IgD-negative memory B cell (primary cell): ENCODE measurements around the gene CYBB. TPM values are rescaled to one million over a fixed set of nuclear protein-coding genes. Genes with fewer than 3 reads are reported as not detected.
A peak's percentile ranks its signal among the peaks of the same experiment; 100 is the strongest.
"Not testable (repeated sequence)": the region's sequence is repeated elsewhere in the genome, so short reads cannot be mapped to it uniquely, and the experiment has no call there.

Experiments
- H3K27ac Mint-ChIP-seq, 3 donors: one replicate each; pipeline ENCODE4 v1.8.0; 2020 to 2022; ENCODE audit warnings: mild to moderate bottlenecking in 3 of 3, mixed read lengths in 3 of 3, moderate library complexity in 1 of 3
- H3K27me3 Mint-ChIP-seq: one replicate; pipeline ENCODE4 v1.8.0; 2021; ENCODE audit warnings: mixed read lengths
- H3K36me3 Mint-ChIP-seq: one replicate; pipeline ENCODE4 v1.8.0; 2020; ENCODE audit warnings: mild to moderate bottlenecking, mixed read lengths
- H3K4me1 Mint-ChIP-seq, 3 donors: one replicate each; pipeline ENCODE4 v1.8.0; 2020 to 2022; ENCODE audit warnings: mixed read lengths in 3 of 3, mild to moderate bottlenecking in 1 of 3
- H3K4me3 Mint-ChIP-seq, 4 donors: one replicate each; pipeline ENCODE4 v1.8.0; 2020 to 2022; ENCODE audit warnings: mild to moderate bottlenecking in 4 of 4, mixed read lengths in 4 of 4, moderate library complexity in 3 of 4
- H3K9me3 Mint-ChIP-seq, 3 donors: one replicate each; pipeline ENCODE4 v1.8.0; 2020 to 2021; ENCODE audit warnings: mixed read lengths in 3 of 3, mild to moderate bottlenecking in 1 of 3
- polyA plus RNA-seq: library from polyadenylated mRNA; unstranded; fragments of 300-500 nt; fragmentation: Illumina TruSeq; gene quantifications from one replicate; pipeline ENCODE4 v1.2.3, GENCODE V29; 2021

CYBB gene
- polyA plus RNA-seq, 1 donor from 2014 or later = 122 TPM

DNA sequence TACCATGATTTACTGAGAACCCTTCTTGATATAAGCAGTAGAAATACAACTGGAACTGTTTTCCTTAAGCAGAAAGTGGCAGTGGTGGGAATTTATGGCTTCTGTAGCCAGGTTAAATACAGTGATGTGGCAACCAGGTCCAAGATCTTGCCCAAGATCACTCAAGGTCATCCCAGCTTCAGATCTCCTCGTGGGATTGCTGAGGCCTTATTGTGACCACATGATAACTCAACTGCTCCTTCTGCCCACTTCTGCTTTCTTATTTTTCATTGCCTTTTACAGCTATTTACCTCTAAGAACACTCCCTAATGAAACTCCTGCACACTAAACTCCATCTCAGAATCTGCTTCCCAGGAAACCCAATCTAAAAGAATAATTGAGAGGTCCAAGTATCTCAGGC is 12.4 kb upstream of the CYBB start:
- Mint-ChIP-seq H3K4me1 (peaks cover 26 to 43% (median 36%) of the 10 kb centered on the region in 3 donors), H3K36me3 (peaks cover 2% of the 10 kb centered on the region), H3K4me3 (peak overlapping the region in 1 of 4 donors; percentile 69), H3K27me3 (no peaks in the 10 kb centered on the region), H3K27ac (no peak overlapping the region), H3K9me3 (peaks cover 0 to 2% (median 2%) of the 10 kb centered on the region in 3 donors)

DNA sequence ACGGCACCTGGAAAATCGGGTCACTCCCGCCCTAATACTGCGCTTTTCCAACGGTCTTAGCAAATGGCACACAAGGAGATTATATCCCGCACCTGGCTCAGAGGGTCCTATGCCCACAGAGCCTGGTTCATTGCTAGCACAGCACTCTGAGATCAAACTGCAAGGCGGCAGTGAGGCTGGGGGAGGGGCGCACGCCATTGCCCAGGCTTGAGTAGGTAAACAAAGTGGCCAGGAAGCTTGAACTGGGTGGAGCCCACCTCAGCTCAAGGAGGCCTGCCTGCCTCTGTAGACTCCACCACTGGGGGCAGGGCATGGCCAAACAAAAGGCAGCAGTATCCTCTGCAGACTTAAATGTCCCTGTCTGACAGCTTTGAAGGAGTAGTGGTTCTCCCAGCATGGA is 11.0 kb upstream of the CYBB start:
- H3K9me3 Mint-ChIP-seq, H3K36me3 Mint-ChIP-seq, H3K27me3 Mint-ChIP-seq, H3K27ac Mint-ChIP-seq, H3K4me3 Mint-ChIP-seq: not testable (repeated sequence)
- H3K4me1 Mint-ChIP-seq = peaks cover 17 to 32% (median 28%) of the 10 kb centered on the region in 3 donors

- H3K4me1 Mint-ChIP-seq = peaks cover 27 to 34% (median 29%) of the 10 kb centered on the region in 3 donors
- H3K4me3 Mint-ChIP-seq = peak overlapping the region in 3 of 4 donors; percentile 75 to 87 (median 79)
- peaks cover 5% of the 10 kb centered on the region for H3K36me3 Mint-ChIP-seq
- H3K9me3 Mint-ChIP-seq = no peaks in the 10 kb centered on the region
- H3K27me3 Mint-ChIP-seq = peaks cover 2% of the 10 kb centered on the region
- peak overlapping the region; percentile 87 to 96 (median 95) for H3K27ac Mint-ChIP-seq
Measured at GRCh38 chrX:37776283-37776986, 3.4 kb upstream of the CYBB start.

- Mint-ChIP-seq H3K27me3 (peaks cover 2% of the 10 kb centered on the region), H3K4me3 (peak overlapping the region in 3 of 4 donors; percentile 75 to 87 (median 79)), H3K27ac (peak overlapping the region; percentile 87 to 96 (median 95)), H3K36me3 (peaks cover 5% of the 10 kb centered on the region), H3K4me1 (peaks cover 24 to 34% (median 29%) of the 10 kb centered on the region in 3 donors), H3K9me3 (no peaks in the 10 kb centered on the region)
Measured at GRCh38 chrX:37776987-37777325, 2.9 kb upstream of the CYBB start.

DNA sequence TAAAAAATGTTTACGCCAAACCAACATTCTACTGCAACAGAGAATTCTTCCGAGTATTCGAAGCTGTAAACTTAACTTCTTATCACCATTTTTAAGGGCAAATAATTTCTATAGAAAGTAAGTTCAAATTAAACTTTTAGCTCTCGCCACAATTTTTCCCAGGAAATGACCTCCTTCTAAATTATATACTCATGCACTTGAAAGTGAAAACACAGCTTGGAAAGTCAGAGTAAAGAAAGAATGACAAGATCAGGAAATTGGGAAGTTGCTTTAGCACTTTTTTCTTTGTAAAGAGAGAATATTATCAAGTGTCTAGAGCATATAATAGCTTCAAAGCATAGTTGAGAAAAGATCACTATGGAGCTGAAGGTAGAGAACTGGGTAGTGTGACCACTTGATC is 1.2 kb downstream of the CYBB start:
- peak overlapping the region; percentile 4 to 46 (median 17) for H3K27ac Mint-ChIP-seq
- peak overlapping the region; percentile 86 to 94 (median 94) for H3K4me3 Mint-ChIP-seq
- H3K27me3 Mint-ChIP-seq = peaks cover 2% of the 10 kb centered on the region
- peaks cover 29 to 46% (median 31%) of the 10 kb centered on the region in 3 donors for H3K4me1 Mint-ChIP-seq
- no peaks in the 10 kb centered on the region for H3K9me3 Mint-ChIP-seq
- H3K36me3 Mint-ChIP-seq = peaks cover 11% of the 10 kb centered on the region

- Mint-ChIP-seq H3K9me3 (no peaks in the 10 kb centered on the region), H3K4me1 (peaks cover 29 to 46% (median 29%) of the 10 kb centered on the region in 3 donors), H3K36me3 (peaks cover 11% of the 10 kb centered on the region), H3K27me3 (no peaks in the 10 kb centered on the region), H3K27ac (peak overlapping the region in 2 of 3 donors; percentile 4 to 85), H3K4me3 (peak overlapping the region; percentile 86 to 94 (median 94))
Measured at GRCh38 chrX:37781814-37782213, 2.0 kb downstream of the CYBB start.

DNA sequence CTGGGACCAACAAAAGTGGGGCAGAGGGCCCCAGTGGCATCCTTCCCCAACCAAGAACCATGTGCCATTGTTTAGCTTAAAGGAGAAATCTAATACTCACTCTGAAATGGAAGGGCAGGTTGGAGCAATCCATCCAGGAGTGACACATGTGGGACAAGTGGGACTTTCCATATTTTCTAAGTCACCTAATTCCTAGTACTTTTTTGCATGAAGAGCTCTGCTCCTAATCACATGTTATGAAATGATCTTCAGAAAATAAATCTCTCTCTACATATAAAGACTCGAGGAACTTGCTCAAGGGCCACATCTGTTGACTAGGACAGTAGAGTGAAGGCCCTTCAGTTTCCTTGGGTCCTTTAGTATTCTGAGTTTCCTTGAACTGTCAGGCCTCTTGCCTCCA is 2.5 kb downstream of the CYBB start:
- Mint-ChIP-seq H3K4me3 (peak overlapping the region; percentile 86 to 94 (median 94)), H3K27ac (peak overlapping the region in 1 of 3 donors; percentile 4), H3K4me1 (peaks cover 29 to 44% (median 29%) of the 10 kb centered on the region in 3 donors), H3K27me3 (no peaks in the 10 kb centered on the region), H3K36me3 (peaks cover 11% of the 10 kb centered on the region), H3K9me3 (no peaks in the 10 kb centered on the region)

GRCh38 chrX:37783305-37783704 is 3.4 kb downstream of the CYBB start:
- H3K27ac Mint-ChIP-seq = peak overlapping the region in 2 of 3 donors; percentile 39 to 50
- H3K9me3 Mint-ChIP-seq = no peaks in the 10 kb centered on the region
- no peaks in the 10 kb centered on the region for H3K27me3 Mint-ChIP-seq
- peaks cover 12% of the 10 kb centered on the region for H3K36me3 Mint-ChIP-seq
- H3K4me3 Mint-ChIP-seq = peak overlapping the region; percentile 54 to 88 (median 62)
- peaks cover 32 to 46% (median 35%) of the 10 kb centered on the region in 3 donors for H3K4me1 Mint-ChIP-seq

DNA sequence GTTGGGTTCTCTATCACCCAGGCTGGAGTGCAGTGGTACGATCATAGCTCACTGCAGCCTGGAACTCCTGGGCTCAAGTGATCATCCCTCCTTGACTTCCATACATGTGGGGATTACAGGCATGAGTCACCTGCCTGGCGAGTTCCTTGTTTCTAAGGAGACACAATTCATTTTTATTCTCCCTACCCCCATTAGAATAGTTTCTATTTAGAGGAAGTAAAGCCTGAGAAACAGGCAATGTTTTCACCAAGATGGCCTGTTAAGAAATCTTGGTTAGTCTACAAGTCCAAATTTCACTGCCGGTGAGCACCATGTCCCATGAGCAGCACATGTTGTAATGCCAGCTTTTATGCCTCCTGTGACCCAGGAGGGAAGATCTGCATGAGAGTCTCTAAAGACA is 5.7 kb downstream of the CYBB start:
- Mint-ChIP-seq H3K36me3 (peaks cover 17% of the 10 kb centered on the region), H3K4me3 (peak overlapping the region; percentile 31 to 93 (median 78)), H3K4me1 (peaks cover 37 to 48% (median 46%) of the 10 kb centered on the region in 3 donors), H3K27me3 (no peaks in the 10 kb centered on the region), H3K9me3 (no peaks in the 10 kb centered on the region), H3K27ac (peak overlapping the region; percentile 45 to 90 (median 86))

- H3K27ac Mint-ChIP-seq = peak overlapping the region; percentile 86 to 97 (median 92)
- peak overlapping the region; percentile 67 to 93 (median 78) for H3K4me3 Mint-ChIP-seq
- peaks cover 15% of the 10 kb centered on the region for H3K36me3 Mint-ChIP-seq
- H3K4me1 Mint-ChIP-seq = peaks cover 41 to 52% (median 46%) of the 10 kb centered on the region in 3 donors
- no peaks in the 10 kb centered on the region for H3K27me3 Mint-ChIP-seq
- no peaks in the 10 kb centered on the region for H3K9me3 Mint-ChIP-seq
Measured at GRCh38 chrX:37786624-37787422, 7.0 kb downstream of the CYBB start.

DNA sequence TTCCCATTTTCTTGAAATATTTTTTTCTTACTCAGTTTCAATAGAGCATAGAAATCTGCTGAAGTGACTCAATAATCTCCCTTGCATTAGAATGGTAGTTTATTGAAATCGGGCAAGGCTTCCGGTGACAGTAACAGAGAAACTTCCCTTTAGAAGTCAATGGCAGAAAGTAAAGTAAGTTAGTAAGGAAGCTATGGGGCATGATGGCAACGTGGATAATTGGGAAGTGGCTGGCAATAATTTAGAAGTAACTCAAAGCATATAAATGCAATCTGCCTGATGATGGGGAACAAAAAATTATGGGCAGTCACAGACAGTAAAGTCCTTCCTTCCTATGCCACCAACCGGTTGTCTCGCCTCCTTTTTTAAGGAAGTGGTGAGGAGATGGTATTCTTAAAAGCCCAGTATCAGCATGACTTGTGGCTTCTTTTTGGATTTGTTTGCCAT is 7.6 kb downstream of the CYBB start:
- Mint-ChIP-seq H3K27ac (peak overlapping the region; percentile 86 to 97 (median 92)), H3K4me1 (peaks cover 41 to 53% (median 46%) of the 10 kb centered on the region in 3 donors)

GRCh38 chrX:37796310-37796709 is 16.5 kb downstream of the CYBB start:
- peak overlapping the region in 2 of 3 donors; percentile 9 to 74 for H3K27ac Mint-ChIP-seq
- peak overlapping the region; percentile 15 to 89 (median 64) for H3K4me3 Mint-ChIP-seq
- no peaks in the 10 kb centered on the region for H3K9me3 Mint-ChIP-seq

More for the DNA sequence above, 7.6 kb downstream of the CYBB start:
- Mint-ChIP-seq H3K36me3 (peaks cover 12% of the 10 kb centered on the region), H3K27me3 (no peaks in the 10 kb centered on the region), H3K4me3 (peak overlapping the region; percentile 67 to 93 (median 78)), H3K9me3 (no peaks in the 10 kb centered on the region)

GRCh38 chrX:37796805-37797204 is 16.9 kb downstream of the CYBB start:
- no peaks in the 10 kb centered on the region for H3K27me3 Mint-ChIP-seq
- peaks cover 6% of the 10 kb centered on the region for H3K36me3 Mint-ChIP-seq
- H3K4me1 Mint-ChIP-seq = peaks cover 43 to 71% (median 52%) of the 10 kb centered on the region in 3 donors
- H3K4me3 Mint-ChIP-seq = peak overlapping the region; percentile 15 to 89 (median 64)
- H3K27ac Mint-ChIP-seq = peak overlapping the region; percentile 9 to 86 (median 74)
- no peaks in the 10 kb centered on the region for H3K9me3 Mint-ChIP-seq

More at GRCh38 chrX:37796310-37796709, 16.5 kb downstream of the CYBB start:
- Mint-ChIP-seq H3K27me3 (no peaks in the 10 kb centered on the region), H3K4me1 (peaks cover 43 to 74% (median 55%) of the 10 kb centered on the region in 3 donors), H3K36me3 (peaks cover 6% of the 10 kb centered on the region)

- H3K36me3 Mint-ChIP-seq = peaks cover 6% of the 10 kb centered on the region
- H3K9me3 Mint-ChIP-seq = no peaks in the 10 kb centered on the region
- H3K4me3 Mint-ChIP-seq = no peak overlapping the region
- H3K27me3 Mint-ChIP-seq = no peaks in the 10 kb centered on the region
- H3K27ac Mint-ChIP-seq = peak overlapping the region in 1 of 3 donors; percentile 27
- H3K4me1 Mint-ChIP-seq = peaks cover 31 to 52% (median 35%) of the 10 kb centered on the region in 3 donors
Measured at GRCh38 chrX:37799936-37800335, 20.1 kb downstream of the CYBB start.

DNA sequence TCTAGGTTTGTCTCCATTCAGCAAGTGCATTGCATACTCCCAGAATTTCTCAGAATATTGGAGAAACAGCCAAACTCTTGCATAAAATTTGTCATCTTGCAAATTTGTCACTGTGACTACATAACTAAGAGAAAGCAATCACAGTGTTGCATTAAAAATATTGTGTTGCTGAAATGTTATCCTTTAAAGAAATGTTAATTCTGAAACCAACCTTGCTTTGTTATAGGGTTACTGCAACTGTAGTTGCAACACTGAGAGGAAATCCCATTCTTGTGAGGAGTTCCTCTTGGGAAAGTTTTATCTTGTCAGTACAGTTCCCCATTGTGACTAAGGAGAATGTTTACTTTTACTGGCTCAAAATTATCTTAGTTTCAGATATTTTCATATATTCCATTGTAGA is 20.9 kb downstream of the CYBB start:
- no peak overlapping the region for H3K4me3 Mint-ChIP-seq
- H3K27ac Mint-ChIP-seq = no peak overlapping the region
- H3K27me3 Mint-ChIP-seq = no peaks in the 10 kb centered on the region
- H3K9me3 Mint-ChIP-seq = no peaks in the 10 kb centered on the region
- H3K4me1 Mint-ChIP-seq = peaks cover 25 to 44% (median 27%) of the 10 kb centered on the region in 3 donors
- peaks cover 4% of the 10 kb centered on the region for H3K36me3 Mint-ChIP-seq
